HCT116 (cell line): ENCODE measurements around the gene ZNF79.

Experiments used
- ATF3 ChIP-seq: IDR thresholded peaks from 2 replicates; pipeline ENCODE4 v1.6.1; 2012
- CBX3 ChIP-seq: IDR thresholded peaks from 2 replicates; pipeline ENCODE4 v1.6.1; 2012; ENCODE audit warnings: low read depth
- CEBPB ChIP-seq: IDR thresholded peaks from 2 replicates; pipeline ENCODE4 v1.6.1; 2012; ENCODE audit warnings: low read depth
- CTCF ChIP-seq, 3 experiments: fragments of 200-600 bp in 1 of 3; sonication (generic) in 1 of 3; IDR thresholded peaks in 2 of 3; conservative IDR thresholded peaks in 1 of 3; 2 replicates each; pipeline ENCODE4 v1.5.1; 2012 to 2017; ENCODE audit warnings: low read depth in 2 of 3, low read length in 2 of 3, antibody characterized with exemption in 1 of 3, borderline replicate concordance in 1 of 3, control low read depth in 1 of 3, mild to moderate bottlenecking in 1 of 3, mixed read lengths in 1 of 3, mixed run types in 1 of 3, moderate library complexity in 1 of 3; ENCODE audit not compliant: insufficient read depth in 1 of 3
- EZH2 ChIP-seq: fragments of 200-600 bp; sonication (generic); IDR thresholded peaks from 2 replicates; pipeline ENCODE4 v1.6.1; 2017; ENCODE audit warnings: antibody characterized with exemption, mixed run types
- POLR2A ChIP-seq: IDR thresholded peaks from 2 replicates; pipeline ENCODE4 v1.7.0; 2011; ENCODE audit warnings: borderline replicate concordance; ENCODE audit not compliant: insufficient read depth, insufficient read length; ENCODE audit errors: extremely low read depth
- YY1 ChIP-seq: IDR thresholded peaks from 2 replicates; pipeline ENCODE4 v1.6.1; 2011; ENCODE audit warnings: low read length, low read depth, moderate library complexity, mild to moderate bottlenecking; ENCODE audit not compliant: insufficient replicate concordance; ENCODE audit errors: extremely low read depth
- ZFX ChIP-seq: fragments of 450-650 bp; IDR thresholded peaks from 2 replicates; pipeline ENCODE4 v1.6.1; 2017

DNA sequence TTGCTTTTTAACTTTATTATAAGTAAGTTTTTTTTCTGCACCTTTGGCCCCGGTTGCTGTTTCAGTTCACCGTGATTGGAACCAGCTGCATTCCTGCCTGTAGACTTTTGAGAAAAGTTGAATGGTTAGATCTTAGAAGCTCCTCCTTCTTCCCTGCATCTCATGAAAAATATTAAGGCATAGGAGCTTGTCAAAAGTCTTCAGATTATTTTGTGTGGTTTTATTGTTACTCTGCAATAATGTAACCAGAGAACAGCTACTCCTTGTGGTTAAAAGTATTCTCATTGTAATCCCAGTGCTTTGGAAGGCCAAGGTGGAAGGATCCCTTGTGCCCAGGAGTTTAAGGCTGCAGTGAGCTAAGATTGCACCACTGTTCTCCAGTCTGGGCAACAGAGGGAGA lies 30.5 kb upstream of the ZNF79 start:
- TF ChIP-seq CTCF (IDR thresholded peaks at IDR 0.05 in 2 of 3, conservative IDR thresholded peaks at IDR 0.05 in 1 of 3; ENCODE audit: borderline replicate concordance in 1 of 3, insufficient read depth in 1 of 3, low read depth in 2 of 3, low read length in 2 of 3) (peak in 1 of 3 experiments; percentile 24; a peak in 2 of 6 replicates), YY1 (no peak), POLR2A (no peak), CBX3 (no peak), EZH2 (no peak), CEBPB (no peak), ZFX (no peak), ATF3 (no peak)
